Psoas muscle (tissue), 8 donors: ENCODE results near the gene CAPN9. TPM values are rescaled to one million over a fixed set of nuclear protein-coding genes. Genes with fewer than 3 reads are reported as not detected.
"Not testable (repeated sequence)": the region's sequence is repeated elsewhere in the genome, so short reads cannot be mapped to it uniquely, and the experiment has no call there.

Experiments used
- ATAC-seq, 4 donors: fragments of 200-7000 bp; cut with Tn5 transposase; one replicate each; pipeline ENCODE4 v1.9.1; 2020; ENCODE audit warnings: moderate library complexity in 3 of 4, mild to moderate bottlenecking in 2 of 4
- DNase-seq, 2 donors: peaks; one replicate each; pipeline ENCODE4 v3.0.0-alpha.2; 2020
- H3K27ac ChIP-seq: fragments of 200-600 bp; one replicate; pipeline ENCODE4 v1.8.0; 2022
- H3K27me3 ChIP-seq, 3 donors: fragments of 200-600 bp in 1 of 3; one replicate each; pipeline versions ENCODE4 v1.6.1 to v1.8.0; 2013 to 2022; ENCODE audit warnings: low read length in 2 of 3, mild to moderate bottlenecking in 2 of 3, moderate library complexity in 1 of 3; ENCODE audit not compliant: insufficient read depth in 3 of 3
- H3K36me3 ChIP-seq, 2 donors: fragments of 200-600 bp in 1 of 2; one replicate each; pipeline versions ENCODE4 v1.6.1 to v1.8.0; 2013 to 2022; ENCODE audit warnings: low read depth in 1 of 2, mild to moderate bottlenecking in 1 of 2, moderate library complexity in 1 of 2; ENCODE audit not compliant: insufficient read depth in 1 of 2
- H3K4me1 ChIP-seq: fragments of 200-600 bp; one replicate; pipeline ENCODE4 v1.8.0; 2022
- H3K4me3 ChIP-seq: fragments of 200-600 bp; one replicate; pipeline ENCODE4 v1.8.0; 2022; ENCODE audit warnings: mild to moderate bottlenecking
- H3K9me3 ChIP-seq: fragments of 200-600 bp; one replicate; pipeline ENCODE4 v1.8.0; 2022
- CTCF ChIP-seq: fragments of 200-600 bp; IDR thresholded peaks from one replicate; pipeline ENCODE4 v1.8.0; 2022; ENCODE audit warnings: antibody characterized with exemption
- WGBS, 3 donors: extraction: QIAGEN DNeasy Blood & Tissue Kit; methylation state at CpG; one replicate each; pipeline versions ENCODE4 v1.1.6 to v1.1.7; 2013; 5-methylcytosine and 5-hydroxymethylcytosine counted together
- intact Hi-C, 2 donors: fragments of 100-400 bp; cut with DNase I; formaldehyde crosslinking; loops; one replicate each; pipeline versions ENCODE4 v1.11.0 to v1.14.2; 2022
- long read RNA-seq, 2 donors: library from polyadenylated mRNA; unstranded; transcript quantifications; one replicate each; pipeline ENCODE4 v2.0.0, GENCODE V29; 2021
- polyA plus RNA-seq, 3 donors: library from polyadenylated mRNA; stranded (reverse); fragments of 200-250 nt; gene quantifications; one replicate each; pipeline ENCODE4 v1.2.3, GENCODE V29; 2013
- total RNA-seq, 4 donors: library from RNA; stranded (reverse); fragmentation: NEBNext Ultra II Directional in 2 of 4; extraction: Animal tissue kit (Norgen Biotek cat#: 25700) in 2 of 4; gene quantifications; one replicate each; pipeline versions ENCODE4 v1.2.1 to v1.2.4, GENCODE V29; 2021 to 2023
- donor health status: healthy with polysubstance abuse.
- donor health status: DM: no; HTN: no; CAD: no; lungs with moderate emphysema.
- donor health status: Bipolar disorder and iron deficiency.
- donor health status: healthy.
- donor health status: DM: yes; HTN: yes; CAD: no.
- donor health status: DM: no; HTN: no; CAD: no.
- donor health status: DM: no; HTN: no; CAD: no.
- donor health status: DM: yes; HTN: yes; CAD: no.

Gene CAPN9
- not detected for total RNA-seq
- polyA plus RNA-seq = under 1 TPM in 1 of 3 donors, not detected in 2; 0.03 TPM
- long read RNA-seq, donor 1 = 0 reads
- long read RNA-seq, donor 2 = 0 reads

DNA sequence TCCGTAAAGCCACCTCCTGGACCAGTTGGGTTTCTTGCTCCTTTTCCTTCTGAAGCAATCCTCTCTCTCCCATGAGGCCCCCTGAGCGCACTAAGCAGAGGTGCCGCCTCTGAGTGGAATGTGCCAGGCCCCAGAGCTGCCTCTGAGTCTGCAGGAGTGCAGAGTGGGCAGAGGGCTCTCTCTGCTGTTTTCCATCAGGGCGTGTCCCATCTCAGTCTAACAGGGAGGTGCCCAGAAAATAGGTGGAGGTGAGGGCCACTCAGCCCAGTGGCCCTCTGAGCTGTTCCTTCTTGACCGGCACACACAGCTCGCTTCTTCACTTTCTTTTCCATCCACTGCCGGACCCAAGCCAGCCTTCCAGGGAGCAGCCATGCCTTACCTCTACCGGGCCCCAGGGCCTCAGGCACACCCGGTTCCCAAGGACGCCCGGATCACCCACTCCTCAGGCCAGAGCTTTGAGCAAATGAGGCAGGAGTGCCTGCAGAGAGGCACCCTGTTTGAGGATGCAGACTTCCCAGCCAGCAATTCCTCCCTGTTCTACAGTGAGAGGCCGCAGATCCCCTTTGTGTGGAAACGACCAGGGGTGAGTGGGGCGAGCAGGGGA is at the start of gene CAPN9:
Gene CAPN9 (plus strand): TSS at position 262 of the 604 bp plus-strand sequence. CDS start 109 bp downstream, at position 371.
- no peaks in the 10 kb centered on the region for H3K27me3 ChIP-seq
- intact Hi-C loops = no loop called here

DNA sequence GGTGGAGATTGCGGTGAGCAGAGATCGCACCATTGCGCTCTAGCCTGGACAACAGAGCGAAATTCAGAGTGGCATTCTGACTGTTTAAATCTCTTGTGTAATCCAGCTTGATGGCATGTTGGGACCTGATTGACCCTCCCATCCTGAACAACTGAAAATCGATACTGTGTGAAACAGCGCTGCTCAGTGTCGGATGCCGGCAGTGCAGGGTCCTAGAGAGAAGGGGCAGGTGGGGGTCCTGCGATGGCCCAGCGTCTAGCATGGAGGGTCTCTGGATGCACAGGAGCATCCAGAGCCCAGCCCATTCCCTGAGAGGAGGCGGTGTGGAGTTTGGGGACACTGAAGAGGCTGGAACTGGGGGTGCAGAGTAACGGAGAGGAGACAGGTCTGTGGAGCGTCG is 49.1 kb upstream of the CAPN9 start:
- H3K4me3 ChIP-seq = no peak overlapping the region
- no peaks in the 10 kb centered on the region for H3K9me3 ChIP-seq
- intact Hi-C loops = loop anchor here in 1 of 2 donors (5.0 kb wide), 1 partner anchor 74 kb away; no protein-coding TSS in a partner anchor
- no peaks in the 10 kb centered on the region for H3K27me3 ChIP-seq
- WGBS, 3 donors = 94 to 95% (median 95%) methylated on average over 14 of the region's 14 CpGs
- no peak for TF ChIP-seq CTCF
- H3K27ac ChIP-seq = no peak overlapping the region
- H3K36me3 ChIP-seq = peaks cover 0 to 33% of the 10 kb centered on the region in 2 donors
- DNase-seq (no peak), ATAC-seq (no peak)
- H3K4me1 ChIP-seq = peaks cover 13% of the 10 kb centered on the region

More for the DNA sequence above, at the start of gene CAPN9:
- 81 to 86% (median 83%) methylated on average over 14 of the region's 14 CpGs for WGBS, 3 donors
- ATAC-seq = no peak
- no peak within 1 kb of the TSS for H3K27ac ChIP-seq
- no peak for TF ChIP-seq CTCF
- H3K36me3 ChIP-seq = no peaks in the 10 kb centered on the region
- H3K9me3 ChIP-seq = no peaks in the 10 kb centered on the region
- no peaks in the 10 kb centered on the region for H3K4me1 ChIP-seq
- no peak within 1 kb of the TSS for H3K4me3 ChIP-seq
- DNase-seq = no peak

DNA sequence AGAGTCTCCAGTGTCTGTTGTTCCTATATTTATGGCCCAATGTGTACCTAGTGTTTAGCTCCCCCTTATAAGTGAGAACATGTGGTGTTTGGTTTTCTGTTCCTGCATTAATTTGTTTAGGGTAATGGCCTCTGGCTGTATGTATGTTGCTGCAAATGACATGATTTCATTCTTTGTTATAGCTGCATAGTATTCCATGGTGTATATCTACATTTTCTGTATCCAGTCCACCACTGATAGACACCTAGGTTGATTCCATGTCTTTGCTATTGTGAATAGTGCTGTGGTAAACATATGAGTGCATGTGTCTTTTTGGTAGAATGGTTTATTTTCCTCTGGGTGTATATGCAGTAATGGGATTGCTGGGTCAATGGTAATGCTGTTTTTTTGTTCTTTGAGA is 48.2 kb upstream of the CAPN9 start:
- peaks cover 13% of the 10 kb centered on the region for H3K4me1 ChIP-seq
- intact Hi-C loops = loop anchor here in 1 of 2 donors (5.0 kb wide), 1 partner anchor 73 kb away; no protein-coding TSS in a partner anchor
- not testable (repeated sequence) for DNase-seq, ATAC-seq, H3K27ac ChIP-seq, H3K4me3 ChIP-seq, H3K9me3 ChIP-seq, H3K27me3 ChIP-seq
- peaks cover 0 to 33% of the 10 kb centered on the region in 2 donors for H3K36me3 ChIP-seq

DNA sequence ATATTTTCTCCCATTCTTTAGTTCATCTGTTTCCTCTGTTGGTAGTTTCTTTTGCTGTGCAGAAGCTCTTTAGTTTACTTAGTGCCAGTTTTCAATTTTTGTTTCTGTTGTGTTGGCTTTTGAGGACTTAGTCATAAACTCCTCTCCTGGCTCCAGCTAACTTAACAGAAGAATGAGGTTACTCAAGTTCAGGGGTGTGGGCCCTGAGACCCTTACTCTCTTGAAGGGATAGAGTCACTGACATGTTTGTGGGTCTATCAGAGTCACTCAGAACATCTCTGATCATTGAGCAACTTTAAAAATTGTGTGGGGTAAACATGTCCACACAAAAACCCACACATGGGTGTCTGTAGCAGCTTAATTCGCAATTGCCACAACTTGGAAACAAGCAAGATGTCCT is 47.5 kb upstream of the CAPN9 start:
- Histone ChIP-seq H3K27me3 (no peaks in the 10 kb centered on the region), H3K36me3 (peaks cover 0 to 32% of the 10 kb centered on the region in 2 donors), H3K4me3 (no peak overlapping the region), H3K4me1 (peaks cover 13% of the 10 kb centered on the region), H3K9me3 (no peaks in the 10 kb centered on the region), H3K27ac (no peak overlapping the region)
- ATAC-seq = no peak
- no peak for TF ChIP-seq CTCF
- DNase-seq = no peak
- intact Hi-C loops = loop anchor here (5.0 kb wide), 1 partner anchor 73 kb away; no protein-coding TSS in a partner anchor
- 92 to 94% (median 92%) methylated on average over 1 of the region's 1 CpG for WGBS, 3 donors

GRCh38 chr1:230700132-230700531 is 47.1 kb upstream of the CAPN9 start:
- peaks cover 13% of the 10 kb centered on the region for H3K4me1 ChIP-seq
- no peak for TF ChIP-seq CTCF
- H3K9me3 ChIP-seq = no peaks in the 10 kb centered on the region
- H3K27ac ChIP-seq = no peak overlapping the region
- intact Hi-C loops = loop anchor here in 1 of 2 donors (5.0 kb wide), 1 partner anchor 72 kb away; no protein-coding TSS in a partner anchor
- H3K27me3 ChIP-seq = no peaks in the 10 kb centered on the region
- WGBS, 3 donors = 91 to 95% (median 94%) methylated on average over 4 of the region's 4 CpGs
- DNase-seq (no peak), ATAC-seq (no peak)
- H3K4me3 ChIP-seq = no peak overlapping the region
- H3K36me3 ChIP-seq = peaks cover 0 to 32% of the 10 kb centered on the region in 2 donors
